Measurements from ENCODE around the gene PMPCA.
"Not testable (repeated sequence)": the region's sequence is repeated elsewhere in the genome, so short reads cannot be mapped to it uniquely, and the experiment has no call there.

PMPCA gene

GRCh38 chr9:136412962-136413361, 2.5 kb downstream of the PMPCA start:
- no peak for DNase-seq (ENCODE audit: low read depth in 3 of 3)

DNA sequence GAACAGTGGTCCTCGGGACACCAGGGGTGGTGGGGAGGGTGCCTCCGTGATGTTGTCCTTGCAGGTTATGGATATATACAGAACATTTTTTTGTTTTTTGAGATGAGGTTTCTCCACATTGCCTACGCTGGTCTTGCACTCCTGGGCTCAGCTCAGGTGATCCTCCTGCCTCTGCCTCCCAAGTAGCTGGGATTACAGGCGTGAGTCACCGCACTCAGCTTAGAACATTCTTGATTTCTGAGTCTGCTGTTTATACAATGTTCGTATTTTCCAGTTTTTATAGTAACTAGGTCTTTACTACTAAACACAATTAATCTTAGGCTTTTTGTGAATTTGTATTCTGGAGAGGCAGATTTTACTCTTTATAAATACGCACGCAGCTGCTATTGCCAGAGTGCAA, 6.0 kb downstream of the PMPCA start:
- DNase-seq (ENCODE audit: low read depth in 3 of 3): no peak

- no peak for DNase-seq (ENCODE audit: low read depth in 3 of 3)
Observed at GRCh38 chr9:136416914-136417313, 6.5 kb downstream of the PMPCA start.

GRCh38 chr9:136418182-136419091, 8.0 kb downstream of the PMPCA start:
- no peak for DNase-seq (ENCODE audit: low read depth in 3 of 3)

GRCh38 chr9:136419092-136419420, 8.6 kb downstream of the PMPCA start:
- DNase-seq (ENCODE audit: low read depth in 3 of 3): no peak

- no peak for DNase-seq (ENCODE audit: low read depth in 3 of 3)
Observed at GRCh38 chr9:136421791-136422190, 11.3 kb downstream of the PMPCA start.

- no peak for DNase-seq (ENCODE audit: low read depth in 3 of 3)
Observed at GRCh38 chr9:136422876-136423275, 12.4 kb downstream of the PMPCA start.

DNA sequence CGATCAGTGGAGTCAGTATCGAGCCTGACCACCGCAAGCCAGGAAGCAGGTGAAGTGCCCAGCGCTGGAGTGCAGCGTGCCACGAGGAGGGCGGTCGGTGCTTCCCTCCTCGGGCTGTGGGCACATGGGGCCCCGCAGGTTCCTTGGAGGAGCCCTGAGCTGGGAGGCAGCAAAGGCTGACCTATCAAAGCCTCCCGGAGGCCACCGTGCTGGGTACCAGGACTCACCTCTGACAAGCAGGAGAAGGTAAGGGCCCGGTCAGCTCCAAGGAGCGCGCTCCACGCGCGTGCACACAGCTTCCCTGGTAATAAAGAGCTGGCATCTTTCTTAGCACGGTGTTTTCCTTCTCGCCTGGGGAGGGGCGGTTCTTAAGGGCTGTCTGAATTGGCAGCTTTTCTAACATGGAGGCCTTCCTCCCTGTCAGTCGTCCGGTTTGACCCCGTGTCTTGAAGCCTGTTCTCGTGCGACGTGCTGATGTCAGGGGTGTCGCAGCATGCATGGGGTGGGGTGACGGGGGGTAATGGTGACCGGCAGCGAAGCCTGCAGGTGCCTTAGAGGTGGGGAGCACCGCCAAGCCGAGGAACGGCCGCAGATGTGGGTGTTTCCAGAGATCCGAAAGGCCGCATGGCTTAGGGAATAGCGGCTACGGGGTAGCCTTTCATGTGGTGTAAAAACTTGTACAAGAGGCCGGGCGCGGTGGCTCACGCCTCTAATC, 13.1 kb downstream of the PMPCA start:
- DNase-seq (ENCODE audit: low read depth in 3 of 3): no peak

DNA sequence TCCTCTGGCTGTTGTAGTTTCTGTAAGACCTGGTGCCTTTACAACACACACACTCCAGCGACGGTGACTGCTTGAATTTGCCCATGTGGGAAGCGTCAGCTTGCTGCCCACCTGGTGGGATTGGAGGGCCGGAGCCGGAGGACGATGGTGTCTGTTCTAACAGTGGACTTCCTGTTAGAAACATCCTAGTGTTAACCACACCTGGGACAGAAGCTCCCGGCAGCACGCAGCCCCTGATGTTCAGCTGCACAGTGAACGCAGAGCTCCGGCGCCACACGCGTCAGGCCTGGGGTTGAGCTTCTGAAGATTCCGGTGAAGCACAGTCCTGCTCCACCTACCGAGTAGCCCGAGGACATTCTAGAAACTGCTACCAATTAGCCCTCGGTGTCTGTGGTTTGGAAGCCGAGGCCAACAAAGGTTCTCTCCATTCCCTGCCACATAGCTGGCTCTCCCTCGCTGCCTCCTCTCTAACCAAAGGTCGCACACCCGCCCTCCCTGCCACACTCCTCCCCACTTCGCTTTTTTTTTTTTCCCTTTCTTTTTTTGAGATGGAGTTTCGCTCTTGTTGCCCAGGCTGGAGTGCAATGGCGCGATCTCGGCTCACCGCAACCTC, 14.4 kb downstream of the PMPCA start:
- DNase-seq (ENCODE audit: low read depth in 3 of 3): no peak

DNA sequence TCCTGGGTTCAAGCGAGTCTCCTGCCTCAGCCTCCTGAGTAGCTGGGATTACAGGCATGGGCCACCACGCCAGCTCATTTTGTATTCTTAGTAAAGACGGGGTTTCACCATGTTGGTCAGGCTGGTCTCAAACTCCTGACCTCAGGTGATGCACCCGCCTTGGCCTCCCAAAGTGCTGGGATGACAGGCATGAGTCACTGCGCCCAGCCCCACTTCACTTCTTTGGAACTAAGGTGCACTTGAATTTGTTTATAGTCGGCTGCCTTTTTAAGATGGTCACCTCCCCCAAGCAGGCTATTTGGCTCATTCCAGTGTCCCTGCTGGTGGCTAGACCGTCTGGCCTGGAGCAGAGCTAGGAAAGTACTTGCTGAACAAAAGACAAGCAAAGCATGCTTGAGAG, 14.9 kb downstream of the PMPCA start:
- not testable (repeated sequence) for DNase-seq (ENCODE audit: low read depth in 3 of 3)

DNA sequence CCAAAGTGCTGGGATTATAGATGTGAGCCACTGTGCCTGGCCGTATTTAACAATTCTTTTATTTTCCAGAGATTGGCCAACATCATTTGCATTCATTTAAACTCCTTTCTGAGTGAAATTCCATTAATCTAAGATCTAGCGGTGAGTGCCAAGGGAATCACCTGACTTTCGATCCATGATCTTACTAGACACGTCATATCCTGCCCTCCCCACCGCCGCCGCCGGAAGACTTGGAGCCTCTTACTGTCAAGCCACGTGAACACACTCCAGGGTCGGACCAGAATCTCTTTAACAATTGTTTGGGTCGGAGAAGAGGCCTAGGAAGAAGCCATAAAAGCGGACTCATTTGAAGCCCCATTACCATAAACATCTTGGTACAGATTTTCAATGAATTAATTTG, 16.3 kb downstream of the PMPCA start:
- no peak for DNase-seq (ENCODE audit: low read depth in 3 of 3)

DNA sequence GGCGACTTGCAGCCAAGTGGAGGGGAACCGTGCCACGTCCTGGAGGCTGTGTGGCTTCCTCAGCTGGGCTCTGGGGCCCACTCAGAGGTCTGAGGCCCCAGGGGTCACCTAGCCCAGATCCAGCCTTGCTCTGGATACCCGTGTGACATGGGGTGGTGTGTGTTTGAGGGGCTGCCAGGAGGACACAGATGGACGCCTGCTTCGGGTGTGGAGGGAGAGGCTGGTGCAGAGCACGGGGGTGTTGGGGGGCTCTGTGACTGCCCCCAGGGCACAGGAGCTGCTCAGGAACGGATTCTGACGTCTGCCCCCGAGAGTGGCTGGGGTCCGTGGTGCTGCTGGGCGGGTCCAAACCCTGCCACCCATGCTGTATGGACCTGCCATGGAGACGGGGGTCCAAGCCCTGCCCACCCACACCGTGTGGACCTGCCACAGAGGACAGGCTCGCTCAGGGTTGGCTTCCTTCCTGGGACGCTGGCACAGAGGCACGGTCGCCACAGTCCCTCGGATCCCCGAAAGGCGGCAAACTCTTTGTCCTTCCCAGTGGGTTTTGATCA, 18.7 kb downstream of the PMPCA start:
- no peak for DNase-seq (ENCODE audit: low read depth in 3 of 3)

DNA sequence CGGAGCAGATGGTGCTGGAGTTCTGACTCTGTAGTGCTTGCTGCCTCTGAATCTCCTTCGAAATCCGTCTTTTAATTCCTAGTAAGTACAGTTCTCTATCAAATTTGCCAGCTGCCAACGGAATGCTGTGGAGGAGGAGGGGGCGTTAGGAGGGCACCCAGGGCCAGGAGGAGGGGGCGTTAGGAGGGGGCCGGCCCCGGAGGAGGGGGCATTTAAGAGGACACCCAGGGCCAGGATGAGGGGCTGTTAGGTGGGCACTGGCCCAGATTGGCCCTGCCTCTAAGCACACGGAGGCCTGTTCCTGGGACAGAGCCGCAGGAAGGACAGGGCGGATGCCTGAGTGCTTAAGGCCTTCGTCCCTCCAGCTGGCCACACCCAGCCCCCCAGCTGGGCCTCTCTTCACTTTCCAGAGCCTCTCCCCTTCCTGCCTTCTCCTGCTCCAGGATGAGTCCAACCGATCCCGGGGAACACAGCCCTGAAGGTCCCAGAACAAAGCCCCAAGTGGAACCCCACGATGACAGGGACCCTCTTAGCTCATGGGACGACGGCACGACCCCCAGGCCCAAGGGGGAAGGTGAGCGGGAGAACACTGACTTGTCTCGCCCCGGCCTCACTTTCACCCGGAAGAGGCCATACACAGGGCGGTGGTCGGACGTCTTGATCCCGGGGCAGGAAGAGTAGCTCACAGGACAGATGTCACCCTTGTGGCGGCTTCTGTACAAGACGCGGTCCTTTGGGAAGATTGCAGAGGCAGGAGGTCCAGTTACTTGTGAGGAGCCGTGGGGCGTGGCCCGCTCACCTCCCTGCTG, 19.4 kb downstream of the PMPCA start:
- DNase-seq (ENCODE audit: low read depth in 3 of 3): no peak

DNA sequence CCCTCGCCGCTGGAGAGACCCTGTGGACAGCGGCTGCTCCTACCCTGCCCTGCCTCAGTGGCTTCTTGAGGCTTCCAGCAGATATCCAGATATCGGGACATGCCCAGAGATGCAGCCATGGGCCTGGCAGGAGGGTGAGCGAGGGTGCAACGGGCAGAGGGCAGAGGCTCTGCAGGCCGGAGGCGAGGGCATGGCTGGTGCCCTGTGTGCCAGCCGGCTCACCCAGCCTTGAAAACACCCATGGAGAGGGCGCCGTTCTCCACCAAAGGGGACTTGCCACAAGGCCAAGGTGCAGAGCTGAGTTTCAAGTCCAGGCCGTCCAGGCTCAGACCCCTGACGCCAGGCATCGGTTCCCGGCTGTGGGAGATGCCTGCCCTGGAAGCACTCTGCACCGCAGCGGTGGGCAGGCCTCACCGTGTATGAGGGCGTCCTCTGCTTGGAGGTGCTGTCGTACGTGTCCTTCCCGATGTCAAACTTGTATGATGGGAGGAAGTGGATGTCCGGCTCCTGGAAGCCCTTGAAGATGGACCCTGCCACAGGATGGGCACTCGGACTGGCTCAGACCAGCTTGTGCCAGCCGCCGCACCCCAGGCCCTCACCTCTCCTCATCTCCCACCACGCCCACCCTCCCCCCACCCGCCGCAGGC, 20.3 kb downstream of the PMPCA start:
- no peak for DNase-seq (ENCODE audit: low read depth in 3 of 3)

DNA sequence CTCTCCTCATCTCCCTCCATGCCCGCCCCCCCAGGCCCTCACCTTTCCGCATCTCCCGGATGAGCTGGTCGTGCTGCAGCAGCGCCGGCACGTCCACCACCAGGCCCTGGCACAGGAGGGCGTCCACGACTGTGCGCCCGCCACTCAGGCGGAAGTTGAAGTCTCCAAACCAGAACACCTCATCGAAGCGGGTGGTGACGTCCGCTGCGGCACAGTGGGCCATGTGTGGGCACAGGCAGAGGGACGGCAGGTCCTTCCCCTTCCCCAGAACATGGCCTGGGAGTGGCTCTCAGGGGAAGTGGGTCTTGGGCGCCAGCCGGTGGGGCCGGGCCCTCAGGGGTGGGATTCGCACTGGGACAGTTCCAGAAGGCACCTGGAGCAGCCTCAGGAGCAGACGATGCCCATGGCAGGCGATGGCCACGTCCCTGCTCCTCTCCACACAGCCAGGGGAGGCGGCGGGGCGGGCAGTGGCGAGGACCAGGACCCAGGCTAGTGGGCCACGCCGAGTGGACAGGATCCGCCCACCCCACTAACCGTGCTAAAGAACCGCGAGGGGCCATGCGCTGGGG, 21.4 kb downstream of the PMPCA start:
- DNase-seq (ENCODE audit: low read depth in 3 of 3): no peak

GRCh38 chr9:136432591-136432990, 22.1 kb downstream of the PMPCA start:
- DNase-seq (ENCODE audit: low read depth in 3 of 3): no peak

GRCh38 chr9:136433043-136433715, 22.7 kb downstream of the PMPCA start:
- no peak for DNase-seq (ENCODE audit: low read depth in 3 of 3)

DNA sequence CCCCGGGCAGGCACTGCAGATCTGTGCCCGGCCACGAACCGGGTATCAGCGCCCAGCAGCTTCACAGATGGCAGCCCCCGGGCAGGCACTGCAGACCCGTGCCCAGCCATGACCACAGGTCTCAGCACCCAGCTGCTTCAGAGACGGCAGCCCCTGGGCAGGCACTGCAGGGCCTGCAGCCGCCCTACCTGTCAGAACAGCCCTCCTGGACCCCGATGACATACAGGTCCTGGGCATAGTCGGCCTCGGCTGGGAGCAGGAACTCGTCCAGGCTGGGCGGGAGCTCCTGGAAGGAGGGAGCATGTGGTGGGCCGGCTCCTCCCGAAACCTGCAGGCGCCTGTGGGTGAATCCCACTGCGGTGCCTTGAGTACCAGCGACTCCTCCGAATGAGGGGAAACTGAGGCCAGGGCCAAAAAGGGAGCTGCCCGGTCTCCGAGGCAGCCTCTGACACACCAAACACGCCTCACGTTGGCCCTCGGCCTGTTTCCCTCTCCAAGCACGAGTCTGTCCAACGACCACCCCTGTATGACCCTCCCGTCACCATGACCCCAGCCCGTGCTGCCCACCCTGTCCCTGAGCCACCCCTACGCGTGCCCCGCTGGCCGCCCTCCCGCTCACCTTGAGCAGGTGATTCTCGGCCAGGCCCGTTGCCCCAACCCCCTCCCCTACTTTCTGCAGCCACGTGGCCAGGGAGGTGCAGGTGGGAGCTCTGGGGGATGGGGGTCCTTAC, 23.6 kb downstream of the PMPCA start:
- no peak for DNase-seq (ENCODE audit: low read depth in 3 of 3)

- no peak for DNase-seq (ENCODE audit: low read depth in 3 of 3)
Observed at GRCh38 chr9:136434580-136435169, 24.2 kb downstream of the PMPCA start.
